Calu3 (cell line): ENCODE results near the gene PDE1C. TPM values are rescaled to one million over a fixed set of nuclear protein-coding genes. Genes with fewer than 3 reads are reported as not detected.

ENCODE experiments used
- BruUV-seq: library from RNA; stranded (reverse); fragments of 400-500 nt; replicated peaks from 2 replicates; lab custom pipeline; 2021; lab: Mats Ljungman, UMichigan
- CTCF ChIA-PET: fragments of 300-600 bp; sonication (Branson Sonifier 250); formaldehyde crosslinking; loops from one replicate; lab custom pipeline; 2022; ENCODE audit warnings: antibody characterized with exemption; lab: Charles Lee
- DNase-seq: peaks from one replicate; pipeline ENCODE4 v3.0.0; 2022
- H3K27ac Mint-ChIP-seq: one replicate; pipeline ENCODE4 v1.8.0; 2022; ENCODE audit warnings: mixed read lengths; ENCODE audit not compliant: unreplicated experiment
- H3K27me3 Mint-ChIP-seq: one replicate; pipeline ENCODE4 v1.8.0; 2022; ENCODE audit warnings: mixed read lengths; ENCODE audit not compliant: unreplicated experiment
- H3K36me3 Mint-ChIP-seq: one replicate; pipeline ENCODE4 v1.8.0; 2022; ENCODE audit warnings: mild to moderate bottlenecking, moderate library complexity, mixed read lengths; ENCODE audit not compliant: insufficient read depth, unreplicated experiment
- H3K4me1 Mint-ChIP-seq: one replicate; pipeline ENCODE4 v1.8.0; 2022; ENCODE audit warnings: mild to moderate bottlenecking, low read depth, mixed read lengths; ENCODE audit not compliant: unreplicated experiment
- H3K4me3 Mint-ChIP-seq: one replicate; pipeline ENCODE4 v1.8.0; 2022; ENCODE audit warnings: mild to moderate bottlenecking, low read depth, moderate library complexity, mixed read lengths; ENCODE audit not compliant: unreplicated experiment
- H3K9me3 Mint-ChIP-seq: one replicate; pipeline ENCODE4 v1.8.0; 2022; ENCODE audit warnings: low read depth, mixed read lengths; ENCODE audit not compliant: unreplicated experiment
- CTCF ChIP-seq: fragments of 200-600 bp; IDR thresholded peaks from one replicate; pipeline ENCODE4 v1.8.0; 2022; ENCODE audit warnings: antibody characterized with exemption; ENCODE audit not compliant: unreplicated experiment
- intact Hi-C: fragments of 100-400 bp; cut with micrococcal nuclease; formaldehyde crosslinking; loops from one replicate; pipeline ENCODE4 v1.10.0; 2022; ENCODE audit not compliant: unreplicated experiment
- total RNA-seq: library from RNA; stranded (reverse); gene quantifications from 2 replicates; pipeline ENCODE4 v1.2.3, GENCODE V29; 2022

PDE1C gene
- total RNA-seq, 1 experiment from 2014 or later: 34.0 TPM

GRCh38 chr7:31860925-31861324, 209.3 kb downstream of the PDE1C start:
- no peaks in the 10 kb centered on the region for H3K27me3 Mint-ChIP-seq

GRCh38 chr7:31858055-31858454, 212.2 kb downstream of the PDE1C start:
- H3K27ac Mint-ChIP-seq: no peak overlapping the region
- CTCF ChIA-PET: no interaction called here
- H3K4me3 Mint-ChIP-seq: no peak overlapping the region
- DNase-seq: no peak
- BruUV-seq: no TSS peak
- TF ChIP-seq CTCF: no peak
- H3K27me3 Mint-ChIP-seq: no peaks in the 10 kb centered on the region
- H3K36me3 Mint-ChIP-seq: no peaks in the 10 kb centered on the region
- intact Hi-C loops: no loop called here
- H3K9me3 Mint-ChIP-seq: peaks cover 9% of the 10 kb centered on the region
- H3K4me1 Mint-ChIP-seq: peaks cover 16% of the 10 kb centered on the region

More at GRCh38 chr7:31860925-31861324, 209.3 kb downstream of the PDE1C start:
- Mint-ChIP-seq H3K9me3 (peaks cover 9% of the 10 kb centered on the region), H3K4me1 (peaks cover 16% of the 10 kb centered on the region), H3K27ac (peak overlapping the region; percentile 2), H3K4me3 (no peak overlapping the region), H3K36me3 (no peaks in the 10 kb centered on the region)
- intact Hi-C loops: loop anchor here (10.0 kb wide), 1 partner anchor 1474 kb away; no protein-coding TSS in a partner anchor
- BruUV-seq: no TSS peak
- peak; percentile 37 for DNase-seq
- CTCF ChIA-PET: no interaction called here
- TF ChIP-seq CTCF: no peak

GRCh38 chr7:31857172-31857571, 213.0 kb downstream of the PDE1C start:
- Mint-ChIP-seq H3K4me1 (peaks cover 16% of the 10 kb centered on the region), H3K4me3 (no peak overlapping the region), H3K9me3 (peaks cover 9% of the 10 kb centered on the region), H3K36me3 (no peaks in the 10 kb centered on the region), H3K27ac (no peak overlapping the region), H3K27me3 (no peaks in the 10 kb centered on the region)
- no peak for TF ChIP-seq CTCF
- CTCF ChIA-PET: no interaction called here
- BruUV-seq: no TSS peak
- DNase-seq: no peak
- intact Hi-C loops: no loop called here

- no peak for DNase-seq
- Mint-ChIP-seq H3K36me3 (no peaks in the 10 kb centered on the region), H3K27ac (no peak overlapping the region), H3K4me3 (no peak overlapping the region), H3K27me3 (no peaks in the 10 kb centered on the region), H3K9me3 (peaks cover 4% of the 10 kb centered on the region), H3K4me1 (peaks cover 10% of the 10 kb centered on the region)
- CTCF ChIA-PET: no interaction called here
- no peak for TF ChIP-seq CTCF
- no TSS peak for BruUV-seq
- intact Hi-C loops: no loop called here
Measured at GRCh38 chr7:31856337-31856736, 213.9 kb downstream of the PDE1C start.
